ENCODE measurements around the gene C1QA.
"Not testable (repeated sequence)": the region's sequence is repeated elsewhere in the genome, so short reads cannot be mapped to it uniquely, and the experiment has no call there.

The C1QA gene

DNA sequence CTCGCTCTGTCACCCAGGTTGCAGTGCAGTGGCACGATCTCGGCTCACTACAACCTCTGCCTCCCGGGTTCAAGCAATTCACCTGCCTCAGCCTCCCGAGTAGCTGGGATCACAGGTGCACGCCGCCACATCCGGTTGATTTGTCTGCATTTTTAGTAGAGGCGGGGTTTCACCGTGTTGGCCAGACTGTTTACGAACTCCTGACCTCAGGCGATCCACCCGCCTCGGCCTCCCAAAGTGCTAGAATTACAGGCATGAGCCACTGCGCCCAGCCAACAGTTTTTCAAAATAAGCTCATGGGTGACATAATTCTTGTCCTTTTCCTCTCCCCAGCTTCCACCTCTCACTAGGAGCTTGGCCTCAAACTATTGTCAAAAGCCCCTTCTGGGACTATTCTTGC, 39.7 kb downstream of the C1QA start:
- DNase-seq = not testable (repeated sequence)

DNA sequence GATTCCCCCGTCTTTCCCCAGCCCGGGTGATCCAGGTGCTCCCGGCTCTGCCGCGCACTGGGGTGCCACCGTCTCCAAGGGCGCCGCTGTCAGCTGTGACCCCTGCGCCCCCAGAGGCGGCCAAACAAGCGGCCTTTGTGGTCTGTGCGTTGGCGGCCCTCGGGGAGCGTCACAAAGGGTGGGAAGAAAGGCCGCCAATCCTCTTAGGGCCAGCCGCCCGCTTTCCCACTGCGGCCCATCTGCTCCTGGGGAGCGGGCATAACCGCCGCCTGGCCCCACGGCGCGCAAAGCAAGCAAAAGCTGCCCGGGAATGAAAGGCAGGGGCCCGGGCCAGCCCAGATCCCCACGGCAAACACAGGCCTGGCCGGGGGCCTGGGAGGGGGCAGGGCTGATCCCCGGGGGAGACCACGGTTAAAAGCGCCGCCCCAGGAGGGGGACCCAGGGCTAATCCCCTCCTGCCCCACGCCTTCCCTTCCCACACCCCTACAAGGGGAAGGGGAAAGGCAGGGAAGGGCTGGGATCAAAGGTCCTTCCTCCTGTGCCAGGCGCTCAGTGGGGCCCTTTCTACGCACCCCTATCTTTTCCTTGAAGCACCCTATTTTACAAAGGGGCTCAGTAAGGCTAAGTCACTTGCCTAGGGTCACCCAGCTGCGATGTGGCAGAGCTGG, 40.6 kb downstream of the C1QA start:
- DNase-seq = no peak

DNA sequence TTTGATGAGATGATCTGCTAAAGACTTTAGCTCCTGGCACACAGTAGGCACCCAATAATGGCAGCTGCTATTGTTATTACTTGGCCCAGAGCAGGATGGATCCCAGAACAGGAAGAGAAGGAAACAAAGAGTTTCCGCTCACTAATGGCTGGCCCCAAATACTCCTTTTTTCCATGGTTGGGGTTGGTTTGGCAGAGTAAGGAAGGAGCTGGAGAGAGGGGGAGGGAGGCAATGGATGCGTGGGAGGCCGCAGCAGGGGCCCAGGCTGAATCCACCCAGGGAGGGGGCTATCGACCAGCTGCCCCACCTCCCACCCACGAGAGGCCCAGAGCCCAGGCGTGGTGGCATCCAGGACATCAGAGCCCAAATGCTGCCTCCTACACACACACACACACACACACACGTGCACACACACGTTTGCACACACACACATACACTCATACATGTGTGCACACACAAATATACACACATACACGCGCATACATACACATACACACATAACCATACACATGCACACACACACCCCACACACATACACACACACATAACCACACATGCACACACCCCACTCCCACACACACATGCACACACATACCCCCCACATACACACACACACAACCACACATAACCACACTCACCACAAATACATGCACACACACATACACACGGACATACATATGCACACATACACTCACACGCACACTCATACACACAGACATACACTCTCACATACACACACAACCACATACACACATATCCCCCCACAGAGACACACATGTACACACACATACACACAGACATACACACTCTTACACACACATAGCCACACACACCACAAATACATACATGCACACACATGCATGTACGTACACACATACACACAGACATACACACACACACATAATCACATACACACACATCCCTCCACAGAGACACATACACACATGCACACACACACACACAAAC, 41.8 kb downstream of the C1QA start:
- DNase-seq = no peak

GRCh38 chr1:22680726-22681125, 44.3 kb downstream of the C1QA start:
- DNase-seq = no peak

DNA sequence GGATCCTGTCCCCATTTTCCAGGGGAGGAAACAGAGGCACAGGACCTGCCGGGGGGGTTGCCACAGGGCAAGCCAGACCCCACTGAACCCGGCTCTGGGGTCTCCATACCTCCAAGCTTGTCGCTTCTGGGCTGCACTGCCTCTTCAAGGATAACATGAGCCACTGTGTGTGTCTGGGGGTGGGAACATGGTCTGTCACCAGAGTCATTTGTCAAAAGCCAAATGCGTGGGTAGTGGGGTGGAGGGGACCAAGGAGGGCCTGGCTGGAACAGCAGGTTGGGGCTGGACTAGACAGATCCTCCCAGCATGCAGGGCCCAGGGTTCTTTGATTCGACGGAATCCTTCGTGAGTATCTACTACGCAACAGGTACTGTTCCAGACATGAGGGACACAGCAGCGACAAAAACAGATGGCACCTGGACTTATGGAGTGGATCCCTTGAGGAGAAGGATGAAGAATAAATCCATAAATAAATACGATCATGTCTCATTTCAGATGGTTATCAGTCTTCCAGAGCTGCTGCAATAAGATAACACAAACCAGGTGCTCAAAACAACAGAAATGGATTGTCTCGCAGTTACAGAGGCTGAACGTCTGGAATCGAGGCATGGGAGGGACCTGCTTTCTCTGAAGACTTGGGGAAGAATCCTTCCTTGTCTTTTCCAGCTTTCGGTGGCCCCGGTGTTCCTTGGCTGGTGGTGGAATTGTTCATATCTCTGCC, 45.3 kb downstream of the C1QA start:
- DNase-seq = no peak

- DNase-seq = no peak
These were observed 47.1 kb downstream of the C1QA start for GRCh38 chr1:22683547-22683946.

- DNase-seq = no peak
These were observed 49.2 kb downstream of the C1QA start for GRCh38 chr1:22685591-22686059.

- DNase-seq = no peak
These were observed 50.8 kb downstream of the C1QA start for GRCh38 chr1:22687191-22687590.

GRCh38 chr1:22688466-22688865, 52.0 kb downstream of the C1QA start:
- DNase-seq = no peak

Measured in NCI-H187 treated with DMSO at 0.1 percent for 48 hours (cell line).